CD4-positive, alpha-beta memory T cell (primary cell): ENCODE data around the gene KIF26B. TPM values are rescaled to one million over a fixed set of nuclear protein-coding genes. Genes with fewer than 3 reads are reported as not detected.

Experiments used
- CTCF ChIA-PET: fragments of 350-600 bp; sonication (Branson Sonifier 250); formaldehyde crosslinking; loops from one replicate; lab custom pipeline; 2021; ENCODE audit warnings: inconsistent platforms; ENCODE audit not compliant: partially characterized antibody; lab: Charles Lee
- POLR2A ChIA-PET: fragments of 350-600 bp; sonication (Branson Sonifier 250); formaldehyde crosslinking; loops from one replicate; lab custom pipeline; 2021; ENCODE audit not compliant: partially characterized antibody; lab: Charles Lee
- DNase-seq, 5 donors: peaks; one replicate each; pipeline versions ENCODE4 v3.0.0 to v3.0.0-alpha.2; 2020 to 2022; ENCODE audit warnings: mixed read lengths in 1 of 5
- H3K27ac ChIP-seq: one replicate; pipeline ENCODE4 v1.7.0; 2013; ENCODE audit warnings: low read depth, low read length
- H3K27me3 ChIP-seq: 2 replicates; pipeline ENCODE4 v1.7.0; 2013; ENCODE audit warnings: mild to moderate bottlenecking, low read length, moderate library complexity; ENCODE audit not compliant: insufficient read depth
- H3K36me3 ChIP-seq: 2 replicates; pipeline ENCODE4 v1.7.0; 2013; ENCODE audit warnings: mild to moderate bottlenecking, low read length, moderate library complexity; ENCODE audit not compliant: insufficient read depth
- H3K4me1 ChIP-seq: 2 replicates; pipeline ENCODE4 v1.7.0; 2013; ENCODE audit warnings: mild to moderate bottlenecking, low read length, moderate library complexity; ENCODE audit not compliant: insufficient read depth
- H3K4me3 ChIP-seq, 2 donors: one replicate each; pipeline ENCODE4 v1.7.0; 2013; ENCODE audit warnings: low read length in 2 of 2, mild to moderate bottlenecking in 1 of 2
- H3K9me3 ChIP-seq, 2 donors: one replicate each; pipeline ENCODE4 v1.7.0; 2013; ENCODE audit warnings: low read length in 2 of 2, control low read depth in 1 of 2; ENCODE audit not compliant: control insufficient read depth in 1 of 2
- H3K27ac Mint-ChIP-seq, 7 donors: one replicate each; pipeline ENCODE4 v1.8.0; 2020 to 2021; ENCODE audit warnings: mixed read lengths in 7 of 7, mild to moderate bottlenecking in 6 of 7, inconsistent platforms in 3 of 7, moderate library complexity in 3 of 7
- H3K27me3 Mint-ChIP-seq, 2 donors: one replicate each; pipeline ENCODE4 v1.8.0; 2020 to 2021; ENCODE audit warnings: mixed read lengths in 2 of 2
- H3K36me3 Mint-ChIP-seq, 2 donors: one replicate each; pipeline ENCODE4 v1.8.0; 2020 to 2021; ENCODE audit warnings: mixed read lengths in 2 of 2, inconsistent platforms in 1 of 2, mild to moderate bottlenecking in 1 of 2
- H3K4me1 Mint-ChIP-seq, 4 donors: one replicate each; pipeline ENCODE4 v1.8.0; 2020 to 2021; ENCODE audit warnings: mixed read lengths in 4 of 4, mild to moderate bottlenecking in 1 of 4
- H3K4me3 Mint-ChIP-seq, 8 donors: one replicate each; pipeline ENCODE4 v1.8.0; 2020 to 2021; ENCODE audit warnings: mixed read lengths in 8 of 8, mild to moderate bottlenecking in 7 of 8, moderate library complexity in 6 of 8, inconsistent platforms in 3 of 8
- H3K9me3 Mint-ChIP-seq, 8 donors: one replicate each; pipeline ENCODE4 v1.8.0; 2020 to 2021; ENCODE audit warnings: mixed read lengths in 8 of 8, mild to moderate bottlenecking in 5 of 8, inconsistent platforms in 3 of 8, moderate library complexity in 1 of 8
- intact Hi-C: fragments of 100-400 bp; cut with micrococcal nuclease; formaldehyde crosslinking; loops from one replicate; pipeline ENCODE4 v1.15.1; 2023
- polyA plus RNA-seq, 2 donors: library from polyadenylated mRNA; unstranded; fragments of 300-500 nt; fragmentation: Illumina TruSeq; gene quantifications; one replicate each; pipeline ENCODE4 v1.2.3, GENCODE V29; 2021
- total RNA-seq, 2 experiments: library from RNA; stranded (reverse); gene quantifications; one replicate each; pipeline ENCODE4 v1.2.3, GENCODE V29; 2021

The KIF26B gene
- total and polyA plus RNA-seq, 4 experiments from 2014 or later = 0.10 TPM; not detected in 3

DNA sequence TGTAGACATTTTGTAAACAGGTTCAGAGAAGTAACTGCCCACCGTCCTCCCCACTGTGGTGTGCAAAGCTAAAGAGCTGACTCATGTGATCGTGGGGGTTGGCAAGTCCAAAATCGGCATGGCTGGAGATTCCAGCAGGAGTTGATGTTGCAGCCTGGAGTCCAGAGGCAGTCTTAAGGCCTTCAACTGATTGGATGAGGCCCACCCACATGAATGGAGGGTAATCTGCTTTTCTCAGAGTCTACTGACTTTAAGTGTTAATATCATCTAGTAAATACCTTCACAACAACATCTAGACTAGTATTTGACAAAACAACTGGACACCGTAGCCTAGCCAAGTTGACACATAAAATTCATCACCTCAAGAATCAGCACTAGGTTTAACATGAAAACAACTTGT, 281.6 kb downstream of the KIF26B start:
- intact Hi-C loops = no loop called here
- Mint-ChIP-seq H3K36me3 (no peaks in the 10 kb centered on the region), H3K4me1 (no peaks in the 10 kb centered on the region), H3K9me3 (peaks cover 0 to 9% (median 2%) of the 10 kb centered on the region in 8 donors), H3K27ac (no peak overlapping the region), H3K27me3 (peaks cover 4 to 7% of the 10 kb centered on the region in 2 donors), H3K4me3 (no peak overlapping the region)
- Histone ChIP-seq H3K27me3 (no peaks in the 10 kb centered on the region), H3K4me1 (no peaks in the 10 kb centered on the region), H3K9me3 (no peaks in the 10 kb centered on the region), H3K36me3 (no peaks in the 10 kb centered on the region), H3K27ac (no peak overlapping the region), H3K4me3 (no peak overlapping the region)
- no peak for DNase-seq
- ChIA-PET CTCF (no interaction called here), POLR2A (no interaction called here)

DNA sequence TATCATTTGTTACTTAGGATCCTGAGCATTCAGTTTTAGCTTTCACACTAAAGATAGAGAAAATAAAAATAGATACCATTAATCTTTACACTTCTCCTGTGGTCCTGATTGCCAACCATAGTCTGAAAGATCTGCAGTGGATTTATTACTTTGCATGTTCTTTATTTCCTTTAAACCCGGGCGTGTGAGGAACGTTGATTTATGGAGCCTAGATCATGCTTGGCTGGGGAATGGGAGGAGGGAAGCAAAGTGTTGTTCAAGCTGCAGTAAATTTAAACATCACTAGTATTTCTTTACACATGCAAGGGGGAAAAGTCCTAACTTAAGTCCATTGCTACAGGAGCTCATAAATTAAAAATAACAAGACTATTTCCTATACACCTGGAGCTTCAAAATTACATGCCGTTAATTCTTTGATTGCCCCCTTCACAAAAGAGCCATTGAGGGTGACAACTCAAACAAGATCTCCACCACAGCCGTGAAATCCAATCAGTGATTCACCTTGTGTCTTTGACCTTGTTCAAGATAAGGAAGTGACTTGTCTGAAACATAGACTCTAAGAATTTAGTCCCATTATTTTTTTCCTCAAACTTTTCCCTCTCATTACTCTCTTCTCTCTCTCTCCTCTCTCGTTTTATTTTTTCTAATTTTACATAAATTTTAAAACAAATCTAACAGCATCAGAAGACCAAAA, 282.7 kb downstream of the KIF26B start:
- peaks cover 5 to 8% of the 10 kb centered on the region in 2 donors for H3K27me3 Mint-ChIP-seq
- peaks cover 0 to 2% (median 0%) of the 10 kb centered on the region in 4 donors for H3K4me1 Mint-ChIP-seq
- H3K36me3 ChIP-seq = no peaks in the 10 kb centered on the region
- ChIA-PET POLR2A (no interaction called here), CTCF (no interaction called here)
- H3K9me3 Mint-ChIP-seq = peaks cover 0 to 9% (median 2%) of the 10 kb centered on the region in 8 donors
- H3K9me3 ChIP-seq = no peaks in the 10 kb centered on the region
- H3K27ac ChIP-seq = no peak overlapping the region
- no peak overlapping the region for H3K4me3 ChIP-seq
- H3K27ac Mint-ChIP-seq = no peak overlapping the region
- intact Hi-C loops = no loop called here
- no peaks in the 10 kb centered on the region for H3K36me3 Mint-ChIP-seq
- no peaks in the 10 kb centered on the region for H3K27me3 ChIP-seq
- no peaks in the 10 kb centered on the region for H3K4me1 ChIP-seq
- no peak overlapping the region for H3K4me3 Mint-ChIP-seq
- DNase-seq = no peak

DNA sequence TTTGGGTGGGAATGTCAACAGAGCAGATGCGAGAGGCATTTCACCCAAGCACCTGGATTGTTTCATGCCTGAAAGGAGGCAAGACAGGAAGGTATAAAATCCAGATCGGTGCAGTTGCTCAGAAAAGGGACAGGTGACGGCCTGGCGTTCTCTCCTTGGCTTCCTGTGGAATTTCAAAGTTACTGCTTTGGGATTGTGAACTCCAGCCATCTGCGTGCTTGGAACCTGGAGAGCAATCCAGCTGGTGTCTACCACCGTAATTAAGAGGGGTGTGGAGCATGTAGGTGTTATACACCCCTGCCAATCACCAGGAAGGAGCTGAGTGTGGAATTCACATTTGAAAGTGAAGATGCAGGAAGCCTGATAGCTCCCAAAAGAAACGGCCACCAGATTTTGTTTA, 286.1 kb downstream of the KIF26B start:
- Histone ChIP-seq H3K27me3 (no peaks in the 10 kb centered on the region), H3K4me1 (no peaks in the 10 kb centered on the region), H3K36me3 (no peaks in the 10 kb centered on the region), H3K4me3 (no peak overlapping the region), H3K27ac (no peak overlapping the region), H3K9me3 (no peaks in the 10 kb centered on the region)
- ChIA-PET CTCF (no interaction called here), POLR2A (no interaction called here)
- intact Hi-C loops = no loop called here
- no peak overlapping the region for H3K27ac Mint-ChIP-seq
- H3K36me3 Mint-ChIP-seq = no peaks in the 10 kb centered on the region
- peaks cover 5 to 8% of the 10 kb centered on the region in 2 donors for H3K27me3 Mint-ChIP-seq
- no peak overlapping the region for H3K4me3 Mint-ChIP-seq
- DNase-seq = no peak
- peaks cover 0 to 2% (median 0%) of the 10 kb centered on the region in 4 donors for H3K4me1 Mint-ChIP-seq
- H3K9me3 Mint-ChIP-seq = peaks cover 0 to 9% (median 2%) of the 10 kb centered on the region in 8 donors

DNA sequence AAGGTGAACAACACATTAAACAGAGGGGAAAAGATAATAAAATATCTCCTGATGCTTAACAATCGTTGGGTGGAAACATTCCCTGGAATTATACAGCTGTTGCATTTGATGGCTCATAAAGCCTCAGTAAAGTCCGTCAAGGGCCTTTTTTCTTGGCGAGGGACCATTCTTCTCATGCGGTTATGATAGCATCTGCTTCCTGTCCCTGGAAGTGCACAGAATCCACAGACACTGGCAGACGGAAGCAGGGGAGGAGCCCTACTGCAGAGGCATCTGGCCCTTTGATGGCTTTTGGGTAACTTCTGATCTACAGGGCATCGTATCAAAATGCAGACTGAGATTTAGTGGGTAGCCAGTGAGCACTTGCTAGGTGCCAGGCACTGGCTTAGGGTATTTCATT, 286.9 kb downstream of the KIF26B start:
- H3K9me3 ChIP-seq = no peaks in the 10 kb centered on the region
- Mint-ChIP-seq H3K9me3 (peaks cover 0 to 9% (median 2%) of the 10 kb centered on the region in 8 donors), H3K36me3 (no peaks in the 10 kb centered on the region), H3K4me1 (peaks cover 0 to 2% (median 0%) of the 10 kb centered on the region in 4 donors), H3K27ac (no peak overlapping the region), H3K27me3 (peaks cover 5 to 8% of the 10 kb centered on the region in 2 donors), H3K4me3 (no peak overlapping the region)
- intact Hi-C loops = no loop called here
- DNase-seq = no peak
- no peak overlapping the region for H3K27ac ChIP-seq
- CTCF ChIA-PET = no interaction called here
- POLR2A ChIA-PET = no interaction called here
- H3K4me3 ChIP-seq = no peak overlapping the region
- no peaks in the 10 kb centered on the region for H3K27me3 ChIP-seq
- H3K36me3 ChIP-seq = no peaks in the 10 kb centered on the region
- H3K4me1 ChIP-seq = no peaks in the 10 kb centered on the region

DNA sequence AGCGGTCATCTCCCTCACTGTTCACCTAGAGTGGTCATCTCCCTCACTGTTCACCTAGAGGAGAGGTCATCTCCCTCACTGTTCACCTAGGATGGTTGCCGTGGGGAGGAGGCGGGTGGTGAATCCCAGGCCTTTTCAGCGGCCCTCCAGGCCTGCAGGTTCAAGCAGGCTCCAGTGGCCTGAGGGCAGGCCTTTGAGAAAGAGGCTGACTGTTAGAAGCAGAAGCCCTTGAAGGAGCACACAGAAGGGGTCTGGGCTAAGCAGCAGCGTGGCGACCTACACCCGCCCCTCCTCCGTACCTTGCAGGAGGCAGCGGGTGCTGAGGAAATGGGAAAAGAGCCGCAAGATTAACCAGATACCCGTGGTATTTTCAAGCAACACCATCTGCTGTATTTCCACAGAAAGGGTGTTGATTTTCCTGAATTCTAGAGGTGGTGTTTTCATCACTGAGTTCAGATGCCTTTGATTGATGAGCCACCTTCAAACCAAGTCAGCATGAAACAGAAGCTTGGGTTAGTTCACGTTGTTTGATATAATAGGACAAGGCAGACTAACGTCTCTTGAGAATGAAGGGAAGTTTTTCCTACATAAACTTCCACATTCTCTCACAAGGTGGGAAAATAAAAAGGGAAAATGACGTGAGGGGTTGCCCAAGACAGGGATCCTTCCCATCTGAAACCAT, 289.5 kb downstream of the KIF26B start:
- H3K9me3 ChIP-seq = no peaks in the 10 kb centered on the region
- peaks cover 3 to 8% of the 10 kb centered on the region in 2 donors for H3K27me3 Mint-ChIP-seq
- H3K4me3 Mint-ChIP-seq = no peak overlapping the region
- no peaks in the 10 kb centered on the region for H3K4me1 ChIP-seq
- H3K9me3 Mint-ChIP-seq = peaks cover 0 to 9% (median 1%) of the 10 kb centered on the region in 8 donors
- peaks cover 0 to 2% (median 0%) of the 10 kb centered on the region in 4 donors for H3K4me1 Mint-ChIP-seq
- H3K27ac Mint-ChIP-seq = no peak overlapping the region
- ChIA-PET POLR2A (no interaction called here), CTCF (no interaction called here)
- no peak overlapping the region for H3K27ac ChIP-seq
- H3K36me3 ChIP-seq = no peaks in the 10 kb centered on the region
- no peak for DNase-seq
- no peak overlapping the region for H3K4me3 ChIP-seq
- intact Hi-C loops = no loop called here
- H3K36me3 Mint-ChIP-seq = no peaks in the 10 kb centered on the region
- no peaks in the 10 kb centered on the region for H3K27me3 ChIP-seq

DNA sequence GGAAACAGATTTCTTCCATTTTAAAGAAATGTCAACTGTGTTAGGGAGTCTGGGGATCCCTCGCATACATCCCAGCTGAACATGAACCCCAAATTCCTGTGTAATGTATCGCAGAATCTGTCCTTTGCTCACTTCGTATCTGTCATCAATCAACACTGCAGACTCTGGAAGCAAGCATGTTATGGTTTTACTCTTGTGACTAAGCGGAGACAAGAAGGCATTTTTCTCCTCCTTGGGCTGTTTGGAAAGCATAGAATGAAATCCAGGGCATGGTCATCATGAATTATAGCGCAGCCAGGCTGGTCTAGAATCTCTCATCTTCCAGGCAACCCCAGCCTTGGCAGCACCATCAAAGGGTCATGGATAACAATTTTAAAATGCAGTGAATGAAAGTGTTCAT, 290.2 kb downstream of the KIF26B start:
- Histone ChIP-seq H3K9me3 (no peaks in the 10 kb centered on the region), H3K4me3 (no peak overlapping the region), H3K4me1 (no peaks in the 10 kb centered on the region), H3K27me3 (no peaks in the 10 kb centered on the region), H3K27ac (no peak overlapping the region), H3K36me3 (no peaks in the 10 kb centered on the region)
- Mint-ChIP-seq H3K27ac (no peak overlapping the region), H3K36me3 (no peaks in the 10 kb centered on the region), H3K27me3 (peaks cover 3 to 8% of the 10 kb centered on the region in 2 donors), H3K4me3 (no peak overlapping the region), H3K4me1 (peaks cover 0 to 2% (median 0%) of the 10 kb centered on the region in 4 donors), H3K9me3 (peaks cover 0 to 9% (median 1%) of the 10 kb centered on the region in 8 donors)
- ChIA-PET POLR2A (no interaction called here), CTCF (no interaction called here)
- intact Hi-C loops = no loop called here
- no peak for DNase-seq

DNA sequence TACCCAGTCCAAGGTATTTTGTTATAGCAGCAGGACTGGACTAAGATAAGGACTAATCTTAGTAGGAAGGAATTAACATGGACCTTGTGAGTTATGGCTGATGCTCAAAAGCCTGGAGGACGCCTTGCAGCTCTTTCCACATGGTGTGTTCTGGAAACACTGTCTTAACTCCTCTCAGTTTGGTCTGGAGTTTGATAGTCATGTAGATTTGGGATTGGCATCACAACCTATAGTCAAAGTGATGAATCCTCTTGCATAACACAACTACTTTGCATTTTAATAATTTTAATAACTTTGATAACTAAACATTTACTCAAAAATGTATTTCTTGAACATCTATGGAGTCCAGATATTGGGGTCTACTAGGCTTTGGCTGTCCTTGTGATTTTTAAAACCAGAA, 293.7 kb downstream of the KIF26B start:
- H3K4me3 ChIP-seq = no peak overlapping the region
- H3K4me3 Mint-ChIP-seq = no peak overlapping the region
- no peak overlapping the region for H3K27ac Mint-ChIP-seq
- no peaks in the 10 kb centered on the region for H3K36me3 ChIP-seq
- no peaks in the 10 kb centered on the region for H3K4me1 Mint-ChIP-seq
- ChIA-PET POLR2A (no interaction called here), CTCF (no interaction called here)
- H3K27ac ChIP-seq = no peak overlapping the region
- no peaks in the 10 kb centered on the region for H3K9me3 ChIP-seq
- no peak for DNase-seq
- peaks cover 0 to 4% of the 10 kb centered on the region in 2 donors for H3K27me3 Mint-ChIP-seq
- intact Hi-C loops = no loop called here
- H3K36me3 Mint-ChIP-seq = no peaks in the 10 kb centered on the region
- peaks cover 0 to 9% (median 0%) of the 10 kb centered on the region in 8 donors for H3K9me3 Mint-ChIP-seq
- no peaks in the 10 kb centered on the region for H3K27me3 ChIP-seq
- no peaks in the 10 kb centered on the region for H3K4me1 ChIP-seq
